GM21576 (cell line): ENCODE measurements around the gene THADA.
A peak's percentile ranks its signal among the peaks of the same experiment; 100 is the strongest.

Experiments used
- ATAC-seq: cut with Tn5 transposase; IDR thresholded peaks from one replicate; pipeline ENCODE4 v1.9.1; 2021; ENCODE audit warnings: mild to moderate bottlenecking, moderate library complexity; ENCODE audit not compliant: unreplicated experiment

Gene THADA

DNA sequence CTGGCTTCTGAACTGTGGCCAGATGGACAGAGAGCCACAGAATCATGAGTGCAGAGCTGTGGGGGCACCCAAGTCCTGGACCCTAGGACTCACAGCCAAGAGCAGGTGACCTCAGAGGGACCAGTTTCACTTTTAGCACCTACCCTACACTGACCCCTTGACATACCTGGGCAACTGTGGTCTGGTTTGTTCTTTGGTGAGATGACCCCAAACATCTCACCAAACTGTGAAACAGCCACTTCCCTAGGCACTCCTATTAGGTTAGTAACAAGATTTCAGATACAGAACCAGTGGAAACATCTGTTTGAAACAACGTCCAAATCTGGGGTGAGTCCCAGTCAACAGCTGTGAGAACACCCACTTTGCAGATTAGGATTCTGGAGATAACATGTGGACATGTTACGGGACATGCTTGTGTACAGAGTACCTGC lies 367.5 kb downstream of the THADA start:
- no peak for ATAC-seq

DNA sequence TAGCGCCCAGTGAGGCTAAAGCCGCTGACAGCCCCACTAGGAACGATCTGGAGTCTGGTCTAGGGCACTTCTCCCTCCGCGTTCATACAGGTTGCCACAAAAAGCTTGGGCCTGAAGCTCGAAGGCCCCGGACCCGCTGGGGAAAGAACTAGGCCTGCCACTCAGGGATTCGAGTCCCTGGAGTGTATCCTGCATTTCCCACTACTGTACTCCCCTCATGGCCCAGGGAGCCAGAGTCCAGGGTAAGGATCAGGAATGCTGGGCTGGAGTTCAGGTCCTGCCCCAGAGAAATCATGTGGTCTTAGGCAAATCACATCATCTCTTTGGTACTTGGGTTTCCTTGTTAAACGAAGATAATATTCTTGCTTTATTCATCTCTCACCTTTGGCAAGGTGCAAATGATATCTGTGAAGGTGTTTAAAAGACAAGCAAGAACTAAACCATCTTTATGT lies 368.0 kb downstream of the THADA start:
- no peak for ATAC-seq

DNA sequence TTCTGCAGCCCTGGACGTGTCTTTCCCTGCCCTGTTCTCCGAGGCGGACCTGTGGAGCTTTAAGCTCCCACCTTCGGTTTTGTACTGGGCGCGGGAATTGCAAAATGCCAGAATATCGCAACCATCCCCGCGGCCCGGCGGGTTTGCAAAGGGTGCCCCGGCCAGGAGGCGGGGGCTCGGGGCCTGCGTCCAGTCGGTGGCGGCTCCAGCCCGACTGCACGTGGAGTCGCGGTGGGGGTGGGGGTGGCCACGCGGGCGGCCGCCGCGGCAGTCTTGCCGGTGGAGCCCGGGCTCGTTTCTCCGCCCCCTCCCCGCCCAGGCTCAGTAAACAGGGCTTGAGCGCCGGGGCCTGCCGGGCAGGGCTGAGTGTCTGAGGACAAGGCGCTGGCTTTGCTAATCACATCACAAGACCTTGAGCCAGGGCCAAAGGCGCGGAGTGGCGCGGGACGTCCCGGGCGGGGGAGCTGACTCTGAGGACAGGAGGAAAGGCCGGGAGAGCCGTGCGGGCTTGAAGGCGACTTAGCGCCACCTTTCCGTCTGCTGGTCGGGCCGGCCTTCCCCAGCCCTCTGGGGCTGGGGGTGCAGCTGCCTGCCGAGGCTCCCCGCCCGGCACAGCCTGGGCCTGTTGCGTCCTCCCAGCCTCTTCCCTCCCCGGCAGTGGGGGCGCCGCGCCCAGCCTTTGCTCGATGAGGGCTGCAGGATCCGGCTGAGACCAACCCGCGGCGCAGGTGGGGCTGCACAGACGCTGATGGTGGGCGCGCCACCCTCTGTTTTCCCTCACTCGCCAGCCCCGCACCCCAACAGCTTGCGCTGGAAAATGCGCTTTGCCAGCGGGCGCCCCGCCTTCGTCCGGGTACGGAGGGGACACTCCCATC lies 368.6 kb downstream of the THADA start:
- no peak for ATAC-seq

DNA sequence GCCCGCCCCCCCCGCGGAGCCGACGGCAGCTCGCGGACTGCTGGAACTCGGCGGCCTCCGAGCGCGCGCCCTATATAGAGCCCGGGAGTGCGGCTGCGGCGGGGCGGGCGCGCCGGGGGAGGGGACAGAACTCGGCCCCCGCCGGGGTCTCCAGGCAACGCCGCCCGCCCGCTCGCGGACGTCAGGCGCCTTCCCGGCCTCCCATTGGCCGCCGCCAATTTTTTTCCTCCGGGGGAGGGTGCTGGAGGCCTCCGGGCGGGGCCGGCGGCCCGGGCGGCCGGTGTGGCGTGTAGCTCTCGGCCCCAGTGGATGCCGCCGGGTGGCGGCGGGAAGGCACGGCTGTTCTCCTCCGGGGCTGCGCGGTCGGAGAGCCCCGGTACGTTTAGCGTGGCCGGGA lies 369.3 kb downstream of the THADA start, which contains the start of gene ZFP36L2:
Gene ZFP36L2, minus strand, starts transcription at position 49 of the 397 bp plus-strand sequence. CDS start 291 bp downstream, outside the sequence.
- peak; percentile 46 for ATAC-seq

DNA sequence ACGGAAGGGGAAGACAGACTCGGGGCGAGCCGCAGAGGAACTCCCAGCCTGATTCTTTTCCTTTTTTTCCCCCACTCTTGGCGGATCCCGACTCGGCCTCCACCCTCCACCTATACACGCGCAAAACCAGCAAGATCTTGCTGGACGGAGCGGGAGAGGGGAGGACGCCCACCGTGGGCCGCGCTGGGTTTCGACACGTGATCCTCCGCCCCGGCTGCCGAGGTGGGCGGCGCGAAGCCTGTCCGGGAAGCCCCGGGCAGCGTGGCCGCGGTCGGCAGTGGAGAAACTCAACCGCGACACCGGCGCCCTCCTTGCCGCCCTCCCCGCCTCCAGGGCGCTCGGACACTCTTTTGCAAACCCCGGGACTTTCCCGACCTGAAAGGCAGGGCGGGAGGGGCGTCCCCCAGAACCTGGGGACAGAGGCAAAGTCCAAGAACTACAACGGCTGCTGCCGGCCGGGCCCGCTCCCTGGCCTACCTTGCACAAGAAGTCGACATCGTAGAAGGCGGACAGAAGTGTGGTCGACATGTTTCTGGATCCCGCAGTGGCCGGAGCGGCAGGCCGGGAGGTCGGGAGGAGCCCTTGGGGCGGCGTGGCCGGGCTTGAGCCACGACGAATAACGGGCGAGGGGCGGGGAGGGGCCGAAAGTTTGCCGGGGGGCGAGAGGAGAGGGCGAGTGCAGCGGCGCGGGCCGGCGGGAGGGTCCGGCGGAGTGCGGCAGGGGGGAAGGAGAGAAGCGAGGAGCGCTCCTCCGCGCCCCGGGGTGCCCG lies 369.9 kb downstream of the THADA start:
- ATAC-seq: peak; percentile 31

DNA sequence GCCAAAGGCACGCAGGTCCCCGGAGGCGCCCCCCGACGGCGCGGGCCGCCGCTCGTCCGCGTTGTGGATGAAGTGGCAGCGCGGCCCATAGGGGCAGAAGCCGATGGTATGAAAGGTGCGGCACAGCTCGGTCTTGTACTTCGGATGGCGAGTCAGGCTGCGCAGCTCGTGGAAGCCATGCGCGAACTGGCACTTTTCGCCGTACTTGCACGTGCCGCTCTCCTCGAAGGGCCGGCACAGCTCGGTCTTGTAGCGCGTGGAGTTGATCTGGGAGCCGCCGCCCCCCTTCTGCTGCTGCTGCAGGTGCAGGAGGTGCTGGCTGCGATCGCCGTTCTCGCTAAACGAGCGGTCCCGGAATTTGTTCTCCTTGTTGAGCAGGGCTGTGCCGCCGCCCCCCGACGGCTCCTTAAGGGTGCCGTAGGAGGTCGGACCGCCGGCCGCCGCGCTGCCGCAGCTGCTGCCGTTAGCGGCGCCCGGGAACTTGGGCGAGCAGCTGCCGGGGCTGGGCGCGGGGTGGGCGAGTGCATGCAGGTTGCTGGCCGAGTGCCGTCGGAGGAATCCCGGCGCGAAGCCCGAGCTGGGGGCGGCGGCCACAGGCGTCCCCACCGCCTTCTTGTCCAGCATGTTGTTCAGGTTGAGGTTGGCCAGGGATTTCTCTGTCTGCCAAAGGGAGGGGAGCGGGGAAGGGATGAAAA lies 370.6 kb downstream of the THADA start:
- ATAC-seq: no peak

DNA sequence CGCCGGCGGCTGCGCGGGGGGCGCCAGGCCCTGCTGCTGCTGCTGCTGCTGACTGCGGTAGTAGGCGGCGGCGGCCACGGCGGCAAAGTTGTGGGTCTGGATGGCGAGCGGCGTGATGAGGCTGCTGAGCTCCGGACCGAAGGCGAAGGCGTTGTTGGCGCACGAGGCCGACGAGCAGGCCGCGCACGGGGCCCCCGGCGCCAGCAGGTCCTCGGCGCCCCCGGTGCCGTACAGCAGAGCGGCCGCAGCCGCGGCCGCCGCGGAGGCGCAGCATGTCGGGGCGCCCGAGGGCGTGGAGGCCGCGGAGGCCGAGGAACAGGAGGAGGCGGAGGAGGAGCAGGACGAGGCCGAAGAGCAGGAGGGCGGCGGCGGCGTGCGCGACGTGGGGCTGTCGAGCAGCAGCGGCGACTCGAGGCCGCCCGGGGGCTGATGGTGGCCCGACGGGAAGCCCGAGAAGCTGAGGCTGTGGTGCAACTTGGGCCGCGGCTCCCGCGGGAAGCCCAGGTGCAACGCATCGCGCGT lies 371.2 kb downstream of the THADA start:
- ATAC-seq: no peak

DNA sequence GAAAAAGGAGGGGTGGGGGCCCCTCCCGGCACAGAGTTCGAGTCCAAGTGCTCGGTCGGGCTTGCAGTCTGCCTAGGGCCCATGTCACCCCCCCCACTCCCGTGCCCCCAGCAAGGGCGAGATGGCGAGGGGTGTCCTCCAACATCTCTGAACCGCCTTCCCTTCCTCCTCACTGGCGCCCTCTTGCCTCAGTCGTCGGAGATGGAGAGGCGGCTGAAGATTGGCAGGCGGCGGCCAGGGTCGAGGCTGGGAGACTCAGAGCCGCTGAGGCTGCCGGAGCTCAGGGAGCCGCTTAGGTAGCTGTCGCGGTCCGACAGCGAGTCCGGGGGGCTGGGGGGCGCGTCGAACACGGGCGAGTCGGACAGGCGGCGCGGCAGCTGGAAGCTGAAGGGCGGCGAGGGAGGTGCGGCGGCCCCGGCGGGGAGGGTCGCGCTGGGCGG lies 371.7 kb downstream of the THADA start:
- ATAC-seq: no peak

DNA sequence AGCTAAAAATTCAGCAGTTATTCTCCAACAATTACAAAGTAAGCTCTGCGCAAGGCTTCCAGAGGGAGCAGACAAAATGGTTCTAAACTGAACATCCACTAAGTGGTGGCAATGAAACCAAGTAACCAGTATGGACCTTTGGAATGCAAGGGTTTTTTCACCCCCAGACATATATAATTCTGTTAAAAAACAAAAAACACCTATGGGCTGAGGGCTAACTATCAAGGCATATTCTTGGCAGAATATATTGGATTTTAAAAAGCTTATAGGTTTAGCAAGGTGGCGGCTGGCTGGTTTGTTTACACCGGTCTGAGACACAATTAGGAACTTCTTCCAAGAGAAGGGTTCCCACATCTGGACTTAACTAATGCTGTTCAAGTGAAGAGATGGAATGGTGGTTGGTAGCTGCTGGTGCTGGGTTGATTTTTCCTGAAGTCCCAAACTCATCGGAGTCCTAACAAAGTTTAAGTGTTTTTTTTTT lies 372.3 kb downstream of the THADA start:
- no peak for ATAC-seq

DNA sequence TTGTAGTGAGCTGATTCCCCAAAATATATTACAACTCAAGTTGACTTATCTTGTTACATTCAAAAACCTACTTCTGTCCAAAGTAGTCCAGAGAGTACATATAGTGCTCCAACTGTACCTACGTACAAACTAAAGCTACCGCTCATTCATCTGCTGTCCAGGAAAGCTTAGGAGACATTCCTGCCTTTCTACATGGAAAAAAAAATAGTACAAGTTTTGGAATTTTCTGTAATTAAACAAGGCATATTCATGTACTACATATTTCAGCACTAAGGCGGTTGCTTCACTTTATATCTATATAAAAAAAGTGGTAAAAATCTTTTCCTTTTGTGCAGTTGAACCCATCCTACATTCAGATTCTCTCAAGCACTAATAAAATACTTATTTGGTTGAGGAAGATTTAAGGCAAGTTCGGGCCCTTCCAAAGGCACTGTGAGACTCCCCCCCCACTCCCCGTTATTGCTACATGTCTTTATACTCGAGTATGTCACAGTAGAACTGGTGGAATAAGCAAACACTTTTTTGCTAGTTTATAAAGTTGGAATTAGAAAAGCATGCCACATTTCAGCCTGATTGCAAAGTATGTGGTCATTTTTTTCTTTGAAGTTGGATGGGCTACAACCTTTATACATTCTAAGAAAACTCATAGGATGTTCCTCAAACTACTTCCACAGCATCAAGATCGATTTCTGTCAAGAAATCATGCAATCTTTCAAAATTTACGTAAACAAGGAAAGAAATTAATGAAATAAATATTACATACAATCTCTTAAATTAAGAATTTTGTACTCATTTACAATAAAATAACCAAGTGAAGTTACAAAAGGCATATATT lies 373.1 kb downstream of the THADA start:
- no peak for ATAC-seq

DNA sequence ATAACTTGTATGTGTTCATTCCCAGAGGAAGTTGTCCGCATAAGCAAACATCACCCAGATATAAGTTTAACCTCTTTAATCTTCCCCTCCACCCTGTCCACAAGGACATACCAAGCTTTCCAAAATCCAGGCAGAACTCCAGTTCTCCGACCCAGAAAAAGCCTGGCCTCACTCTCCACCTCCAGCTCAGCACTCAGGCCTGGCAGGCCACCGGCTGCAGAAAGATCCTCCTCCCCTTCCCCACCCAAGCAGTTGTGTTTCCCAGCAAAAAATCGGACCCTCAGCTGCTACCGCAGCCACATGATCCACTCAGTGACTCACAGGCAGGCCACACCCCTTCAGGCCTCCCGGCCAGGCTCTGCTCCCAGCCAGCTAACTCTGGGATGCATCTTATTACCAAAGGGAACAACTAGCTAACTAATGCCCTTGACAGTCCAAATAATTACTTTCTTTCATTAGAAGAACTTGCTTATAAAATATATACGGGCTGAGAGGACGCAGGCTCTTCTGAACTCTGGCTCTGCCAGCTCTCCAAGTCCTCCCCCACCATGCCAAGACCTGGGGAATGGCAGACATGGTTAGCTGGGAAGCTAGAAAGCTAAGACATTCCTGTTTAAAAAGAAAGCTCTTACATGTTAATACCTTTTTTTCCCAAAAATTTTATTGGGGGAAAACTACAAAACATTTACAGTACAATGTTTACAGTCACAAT lies 373.9 kb downstream of the THADA start:
- ATAC-seq: no peak

DNA sequence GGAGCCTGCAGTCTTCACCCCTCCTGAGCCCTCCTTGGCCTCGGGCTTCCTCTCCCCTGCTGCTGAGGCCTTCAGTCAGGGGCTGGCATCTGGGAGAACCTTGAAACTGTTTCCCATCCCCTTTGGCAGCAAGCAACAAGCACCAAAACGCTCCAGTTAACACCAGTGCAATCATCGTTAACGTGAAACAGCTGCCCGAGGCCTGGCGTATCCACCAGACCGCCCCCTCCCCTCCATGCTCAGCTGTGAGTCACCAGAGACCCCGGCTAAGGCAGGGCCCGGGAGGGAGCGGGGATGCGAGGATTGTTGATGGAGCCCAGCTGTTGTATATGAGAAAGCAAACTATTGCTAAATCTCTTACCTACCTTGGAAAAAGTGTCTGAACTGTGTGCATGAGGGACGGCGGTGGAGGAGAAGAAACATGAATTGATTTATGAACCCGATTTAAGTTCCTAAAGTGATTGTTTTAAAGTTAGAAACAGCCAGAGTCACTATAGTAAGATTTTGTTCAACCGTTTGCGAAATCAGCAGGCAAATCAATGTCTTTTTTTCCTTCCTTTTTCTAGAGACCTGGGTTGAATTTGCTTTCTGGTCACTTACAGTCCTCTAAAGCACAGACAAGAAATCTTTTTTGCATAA lies 374.6 kb downstream of the THADA start:
- ATAC-seq: no peak

DNA sequence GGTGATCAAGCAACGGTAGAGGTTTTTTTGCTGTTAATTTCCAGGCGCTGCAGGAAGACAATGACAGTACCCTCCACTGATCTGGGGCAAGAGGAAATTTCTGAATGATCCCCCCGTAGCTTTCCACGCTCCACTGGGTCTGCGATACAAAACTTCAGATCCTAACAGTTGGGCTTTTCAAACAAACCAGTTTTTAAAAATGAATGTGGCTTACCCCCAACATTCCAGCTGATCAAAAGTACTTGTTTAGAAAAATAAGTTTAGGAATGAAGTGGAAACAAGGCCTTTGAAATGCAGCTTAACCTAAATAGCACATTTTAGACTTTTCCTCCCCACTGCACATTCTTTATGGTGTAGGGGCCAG lies 375.1 kb downstream of the THADA start:
- no peak for ATAC-seq

DNA sequence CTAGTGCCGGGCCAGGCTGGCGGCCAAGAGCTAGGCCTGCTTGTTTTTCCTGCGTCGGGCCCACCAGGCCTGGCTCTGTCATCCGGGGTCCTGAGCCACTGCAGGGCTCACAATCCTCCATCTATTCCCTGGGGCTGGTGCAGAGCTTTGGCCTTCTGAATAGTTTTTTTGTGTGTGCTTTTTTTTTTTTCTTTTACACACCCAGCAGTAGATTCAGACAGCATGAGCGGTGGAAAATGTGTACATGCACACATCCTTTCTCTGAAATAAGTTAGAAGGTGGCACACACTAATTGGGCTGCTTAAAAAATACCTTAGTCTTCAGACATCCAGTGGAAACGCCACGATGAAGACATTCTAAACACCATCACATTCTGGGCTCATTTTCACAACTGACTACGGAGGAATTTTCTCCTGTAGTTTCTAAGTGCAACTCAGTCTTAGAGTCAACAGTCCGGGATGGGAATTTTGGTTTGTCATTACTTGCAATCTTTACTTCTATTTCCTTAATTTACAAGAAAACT lies 375.5 kb downstream of the THADA start:
- ATAC-seq: no peak

DNA sequence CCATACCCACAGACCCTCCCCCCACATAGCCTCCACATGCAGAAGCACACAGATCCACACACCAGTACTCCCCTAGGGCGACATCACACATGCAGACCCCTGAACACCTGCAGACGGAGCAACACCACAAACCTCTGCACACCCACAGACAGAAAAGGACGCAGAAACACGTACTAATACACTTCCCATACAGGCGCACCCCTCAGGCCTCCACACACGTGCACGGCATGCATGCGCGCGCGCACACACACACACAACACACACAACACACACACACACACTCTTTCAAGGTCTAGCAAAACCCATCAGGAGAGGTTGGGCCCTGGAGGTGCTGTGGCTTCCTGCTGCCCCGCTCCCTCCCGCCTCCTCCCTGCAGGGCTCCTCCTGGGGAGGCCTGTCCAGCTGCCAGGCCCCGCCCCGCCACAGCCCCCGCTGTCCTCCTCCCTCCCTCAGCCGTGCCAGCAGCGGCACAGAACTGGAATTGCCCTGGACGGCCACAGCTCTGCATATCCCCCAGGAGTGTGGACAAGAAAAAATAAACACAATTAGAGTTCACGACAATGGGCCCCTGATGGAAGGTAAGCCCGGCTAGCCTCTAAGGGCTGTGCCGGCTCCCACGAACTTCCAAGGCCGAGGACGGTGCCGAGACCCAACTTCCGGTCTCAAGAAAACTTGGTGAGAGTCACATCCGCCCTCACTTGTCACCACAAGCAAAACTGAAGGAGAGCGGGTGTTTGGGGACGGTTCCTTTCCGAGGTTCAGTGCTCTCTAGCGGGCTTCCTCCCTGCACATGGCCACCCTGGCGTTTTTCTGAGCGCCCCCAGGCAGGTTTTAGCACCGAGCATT lies 376.2 kb downstream of the THADA start:
- ATAC-seq: peak; percentile 48

DNA sequence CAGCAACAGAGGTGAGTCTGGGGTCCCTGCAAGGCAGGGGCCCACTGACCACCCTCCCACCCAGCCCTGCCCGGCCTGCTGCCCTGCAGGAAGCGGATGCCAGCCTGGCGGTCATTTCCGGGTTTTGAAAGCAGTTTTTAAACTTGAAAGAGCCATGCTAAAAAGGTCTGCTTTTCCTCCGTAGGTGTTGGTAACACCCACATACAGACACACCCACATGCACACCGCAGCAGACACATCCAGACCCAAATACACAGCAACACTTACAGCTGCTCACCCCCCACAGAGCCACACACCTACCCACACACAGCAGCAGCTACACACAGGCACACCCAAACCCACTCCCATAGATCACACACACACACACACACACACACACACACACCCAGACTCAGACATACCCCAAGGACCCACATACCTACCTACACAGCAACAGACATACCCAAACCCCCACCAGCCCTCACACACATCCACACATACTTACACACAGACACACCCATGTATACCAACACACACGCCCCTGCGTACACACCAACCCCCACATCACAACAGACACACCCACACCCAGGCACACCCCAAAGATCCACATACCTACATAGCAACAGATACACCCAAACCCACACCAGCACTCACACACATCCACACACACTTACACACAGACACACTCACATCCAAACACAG lies 377.0 kb downstream of the THADA start:
- ATAC-seq: peak; percentile 35

DNA sequence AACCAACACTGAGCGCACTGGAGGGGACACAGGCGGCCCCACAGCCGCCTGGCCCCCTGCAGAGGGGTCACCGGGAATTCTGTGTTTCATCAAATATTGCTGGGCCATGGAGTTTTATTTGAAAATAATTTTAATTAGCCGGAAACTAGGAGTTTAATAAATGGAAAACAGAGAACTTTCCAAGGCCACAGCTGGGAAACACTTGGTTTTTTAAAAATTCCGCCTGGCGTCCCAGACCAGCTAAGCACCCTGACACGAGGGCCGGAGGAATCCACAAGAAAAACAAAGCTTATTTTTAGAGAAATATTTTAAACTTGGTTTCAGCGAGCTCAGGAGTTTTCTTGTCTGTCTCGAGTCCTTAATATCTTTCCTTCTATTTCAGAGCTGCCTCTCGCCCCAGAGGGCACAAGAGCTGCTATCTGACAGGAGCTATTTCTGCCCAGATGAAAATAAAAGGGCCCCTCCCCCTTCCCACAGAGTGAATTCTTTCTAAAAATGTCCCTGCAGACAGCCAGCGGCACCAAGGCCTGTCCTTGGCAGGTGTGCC lies 377.6 kb downstream of the THADA start:
- ATAC-seq: no peak
